SU-DHL-6 (cell line): ENCODE results near the gene STX1A.

Experiments used
- H2AFZ ChIP-seq: fragments of 200-600 bp; sonication (generic); 2 replicates; pipeline ENCODE4 v1.6.1; 2014; ENCODE audit warnings: low read depth, mild to moderate bottlenecking, moderate library complexity, mixed read lengths, antibody characterized with exemption, low read length; ENCODE audit not compliant: severe bottlenecking
- H3F3A ChIP-seq: fragments of 200-600 bp; shearing (Covaris generic); 2 replicates; pipeline ENCODE4 v1.6.0; 2016; ENCODE audit warnings: antibody characterized with exemption, mild to moderate bottlenecking; ENCODE audit not compliant: insufficient read depth
- H3K27ac ChIP-seq: fragments of 200-600 bp; sonication (generic); 2 replicates; pipeline ENCODE4 v1.5.1; 2016; ENCODE audit warnings: low read depth, mild to moderate bottlenecking, low read length, moderate library complexity, mixed read lengths
- H3K27me3 ChIP-seq: fragments of 200-600 bp; sonication (generic), shearing (Covaris generic); 2 replicates; pipeline ENCODE4 v1.6.0; 2014; ENCODE audit warnings: mild to moderate bottlenecking, low read length
- H3K36me3 ChIP-seq: fragments of 200-600 bp; sonication (generic); 2 replicates; pipeline ENCODE4 v1.6.1; 2014; ENCODE audit warnings: mild to moderate bottlenecking, low read length, mixed read lengths
- H3K4me2 ChIP-seq: fragments of 300-600, 200-600 bp; shearing (Covaris generic), sonication (generic); 2 replicates; pipeline ENCODE4 v1.6.0; 2014; ENCODE audit warnings: low read length, low read depth, mild to moderate bottlenecking; ENCODE audit not compliant: poor library complexity, severe bottlenecking
- H3K4me3 ChIP-seq: fragments of 200-600 bp; sonication (generic); 2 replicates; pipeline ENCODE4 v1.5.1; 2014; ENCODE audit warnings: antibody characterized with exemption, low read length, mild to moderate bottlenecking, mixed read lengths; ENCODE audit not compliant: insufficient read depth, poor library complexity, severe bottlenecking
- H3K79me2 ChIP-seq: fragments of 200-600 bp; sonication (generic); 2 replicates; pipeline ENCODE4 v1.6.1; 2014; ENCODE audit warnings: mild to moderate bottlenecking, low read length, moderate library complexity; ENCODE audit not compliant: insufficient read depth
- H3K9ac ChIP-seq: fragments of 200-600 bp; sonication (generic); 2 replicates; pipeline ENCODE4 v1.7.0; 2014; ENCODE audit warnings: mild to moderate bottlenecking, low read length
- H3K9me2 ChIP-seq: fragments of 200-600 bp; sonication (generic); replicated peaks from 2 replicates; pipeline ENCODE4 v1.6.1; 2014; ENCODE audit warnings: low read length; ENCODE audit not compliant: insufficient read depth
- H3K9me3 ChIP-seq: fragments of 200-600 bp; sonication (generic); 2 replicates; pipeline ENCODE4 v1.6.1; 2014; ENCODE audit warnings: low read length, mixed read lengths; ENCODE audit not compliant: insufficient read depth
- H4K20me1 ChIP-seq: fragments of 200-600 bp; sonication (generic); 2 replicates; pipeline ENCODE4 v1.6.1; 2014; ENCODE audit warnings: low read depth, mild to moderate bottlenecking, antibody characterized with exemption, low read length, moderate library complexity, mixed read lengths
- CTCF ChIP-seq: fragments of 200-600 bp; sonication (generic); IDR thresholded peaks from one replicate; pipeline ENCODE4 v1.5.1; 2017; ENCODE audit warnings: antibody characterized with exemption, mild to moderate bottlenecking, low read length, moderate library complexity; ENCODE audit not compliant: insufficient read depth, poor library complexity, severe bottlenecking
- EZH2phosphoT487 ChIP-seq: fragments of 200-600 bp; sonication (generic), shearing (Covaris generic); conservative IDR thresholded peaks from 2 replicates; pipeline ENCODE4 v1.6.1; 2018; ENCODE audit warnings: mild to moderate bottlenecking, antibody characterized with exemption, low read length, moderate library complexity, mixed read lengths

Gene STX1A

GRCh38 chr7:73674468-73675124, 44.9 kb downstream of the STX1A start:
- H3K9me3 ChIP-seq, result no peaks in the 10 kb centered on the region
- H3K4me2 ChIP-seq, result no peak overlapping the region
- TF ChIP-seq EZH2phosphoT487, result no peak
- TF ChIP-seq CTCF, result no peak
- no peaks in the 10 kb centered on the region for H3K9me2 ChIP-seq
- H3K4me3 ChIP-seq, result no peak overlapping the region
- H4K20me1 ChIP-seq, result no peaks in the 10 kb centered on the region
- H3K79me2 ChIP-seq, result no peaks in the 10 kb centered on the region
- H3K27ac ChIP-seq, result no peak overlapping the region
- H3K36me3 ChIP-seq, result no peaks in the 10 kb centered on the region
- H3K9ac ChIP-seq, result no peak overlapping the region
- H2AFZ ChIP-seq, result no peak overlapping the region
- H3F3A ChIP-seq, result no peaks in the 10 kb centered on the region
- no peaks in the 10 kb centered on the region for H3K27me3 ChIP-seq

GRCh38 chr7:73671857-73672445, 47.5 kb downstream of the STX1A start:
- Histone ChIP-seq H4K20me1 (no peaks in the 10 kb centered on the region), H3K4me3 (no peak overlapping the region), H3K27ac (no peak overlapping the region), H3K9me3 (no peaks in the 10 kb centered on the region), H3K27me3 (no peaks in the 10 kb centered on the region), H2AFZ (no peak overlapping the region), H3K4me2 (no peak overlapping the region), H3K36me3 (no peaks in the 10 kb centered on the region), H3K9ac (no peak overlapping the region), H3K9me2 (no peaks in the 10 kb centered on the region), H3K79me2 (no peaks in the 10 kb centered on the region), H3F3A (no peaks in the 10 kb centered on the region)
- TF ChIP-seq CTCF (no peak), EZH2phosphoT487 (no peak)

DNA sequence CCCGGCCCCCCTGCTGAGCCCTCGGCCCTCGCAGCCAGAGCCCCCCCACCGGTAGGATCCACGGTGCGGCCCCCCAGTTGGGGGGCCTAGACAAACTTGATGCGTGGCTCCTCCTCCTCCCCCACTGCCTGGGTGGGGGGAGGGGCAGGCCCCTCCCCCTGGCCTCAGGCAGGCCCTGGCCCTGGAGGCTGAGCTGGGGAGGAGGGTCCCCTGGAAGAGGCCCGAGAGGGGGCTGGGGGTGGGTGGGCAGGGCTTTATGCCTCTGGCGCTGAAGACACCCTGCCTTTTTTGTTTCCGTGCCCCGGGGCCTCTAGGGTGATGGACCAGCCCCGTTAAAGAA, 48.2 kb downstream of the STX1A start:
- Histone ChIP-seq H4K20me1 (no peaks in the 10 kb centered on the region), H3F3A (no peaks in the 10 kb centered on the region), H3K9ac (no peak overlapping the region), H3K9me2 (no peaks in the 10 kb centered on the region), H3K27me3 (no peaks in the 10 kb centered on the region), H3K9me3 (no peaks in the 10 kb centered on the region), H3K79me2 (no peaks in the 10 kb centered on the region), H3K27ac (no peak overlapping the region), H3K4me3 (no peak overlapping the region), H3K36me3 (no peaks in the 10 kb centered on the region), H3K4me2 (no peak overlapping the region), H2AFZ (no peak overlapping the region)
- TF ChIP-seq EZH2phosphoT487 (no peak), CTCF (no peak)
